HUES48 (cell line): ENCODE data around the gene C4A.
"Not testable (repeated sequence)": the region's sequence is repeated elsewhere in the genome, so short reads cannot be mapped to it uniquely, and the experiment has no call there.

Source experiments
- H3K27ac ChIP-seq: one replicate; pipeline ENCODE4 v1.7.0; 2013; ENCODE audit warnings: low read depth, low read length, inconsistent platforms
- H3K27me3 ChIP-seq: 2 replicates; pipeline ENCODE4 v1.6.1; 2013; ENCODE audit warnings: mild to moderate bottlenecking, low read length; ENCODE audit not compliant: control insufficient read depth, insufficient read depth
- H3K36me3 ChIP-seq: 2 replicates; pipeline ENCODE4 v1.6.1; 2013; ENCODE audit warnings: low read length; ENCODE audit not compliant: control insufficient read depth, insufficient read depth
- H3K4me1 ChIP-seq: 2 replicates; pipeline ENCODE4 v1.6.1; 2013; ENCODE audit warnings: mild to moderate bottlenecking, low read length; ENCODE audit not compliant: control insufficient read depth, insufficient read depth
- H3K4me3 ChIP-seq: 2 replicates; pipeline ENCODE4 v1.5.1; 2013; ENCODE audit warnings: mild to moderate bottlenecking, low read depth, low read length
- H3K9ac ChIP-seq: 2 replicates; pipeline ENCODE4 v1.6.1; 2013; ENCODE audit warnings: mild to moderate bottlenecking, low read depth, low read length, moderate library complexity
- H3K9me3 ChIP-seq: 2 replicates; pipeline ENCODE4 v1.6.1; 2013; ENCODE audit warnings: low read length; ENCODE audit not compliant: control insufficient read depth, insufficient read depth

Gene C4A

GRCh38 chr6:31994421-31994820 lies 12.6 kb downstream of the C4A start:
- H3K36me3 ChIP-seq, H3K9ac ChIP-seq, H3K9me3 ChIP-seq, H3K4me1 ChIP-seq, H3K27me3 ChIP-seq, H3K27ac ChIP-seq, H3K4me3 ChIP-seq: not testable (repeated sequence)

GRCh38 chr6:31996385-31996784 lies 14.5 kb downstream of the C4A start:
- H3K9ac ChIP-seq, H3K9me3 ChIP-seq, H3K4me1 ChIP-seq, H3K4me3 ChIP-seq, H3K27me3 ChIP-seq, H3K27ac ChIP-seq, H3K36me3 ChIP-seq: not testable (repeated sequence)

- not testable (repeated sequence) for H3K27ac ChIP-seq, H3K36me3 ChIP-seq, H3K9me3 ChIP-seq, H3K4me1 ChIP-seq, H3K4me3 ChIP-seq, H3K9ac ChIP-seq, H3K27me3 ChIP-seq
These were observed 20.9 kb downstream of the C4A start for GRCh38 chr6:32002546-32003268.

GRCh38 chr6:32003301-32003700 lies 21.4 kb downstream of the C4A start:
- not testable (repeated sequence) for H3K27me3 ChIP-seq, H3K9ac ChIP-seq, H3K36me3 ChIP-seq, H3K4me3 ChIP-seq, H3K4me1 ChIP-seq, H3K27ac ChIP-seq, H3K9me3 ChIP-seq

- H3K27ac ChIP-seq, H3K9me3 ChIP-seq, H3K4me3 ChIP-seq, H3K36me3 ChIP-seq, H3K27me3 ChIP-seq, H3K4me1 ChIP-seq, H3K9ac ChIP-seq: not testable (repeated sequence)
These were observed 22.5 kb downstream of the C4A start for GRCh38 chr6:32004393-32004792.

GRCh38 chr6:32004864-32005537 lies 23.1 kb downstream of the C4A start:
- not testable (repeated sequence) for H3K4me1 ChIP-seq, H3K27me3 ChIP-seq, H3K9me3 ChIP-seq, H3K4me3 ChIP-seq, H3K36me3 ChIP-seq, H3K27ac ChIP-seq, H3K9ac ChIP-seq

- not testable (repeated sequence) for H3K9ac ChIP-seq, H3K4me1 ChIP-seq, H3K9me3 ChIP-seq, H3K27me3 ChIP-seq, H3K36me3 ChIP-seq, H3K4me3 ChIP-seq, H3K27ac ChIP-seq
These were observed 23.7 kb downstream of the C4A start for GRCh38 chr6:32005538-32005880.

- not testable (repeated sequence) for H3K27ac ChIP-seq, H3K4me3 ChIP-seq, H3K9me3 ChIP-seq, H3K4me1 ChIP-seq, H3K36me3 ChIP-seq, H3K9ac ChIP-seq, H3K27me3 ChIP-seq
These were observed 24.2 kb downstream of the C4A start for GRCh38 chr6:32005991-32006529.

GRCh38 chr6:32007086-32007485 lies 25.2 kb downstream of the C4A start:
- H3K9me3 ChIP-seq, H3K4me1 ChIP-seq, H3K27me3 ChIP-seq, H3K27ac ChIP-seq, H3K9ac ChIP-seq, H3K36me3 ChIP-seq, H3K4me3 ChIP-seq: not testable (repeated sequence)

- not testable (repeated sequence) for H3K9ac ChIP-seq, H3K4me1 ChIP-seq, H3K9me3 ChIP-seq, H3K27me3 ChIP-seq, H3K27ac ChIP-seq, H3K36me3 ChIP-seq, H3K4me3 ChIP-seq
These were observed 26.2 kb downstream of the C4A start for GRCh38 chr6:32008037-32008436.

GRCh38 chr6:32008616-32009015 lies 26.8 kb downstream of the C4A start:
- not testable (repeated sequence) for H3K4me1 ChIP-seq, H3K36me3 ChIP-seq, H3K4me3 ChIP-seq, H3K27ac ChIP-seq, H3K9ac ChIP-seq, H3K9me3 ChIP-seq, H3K27me3 ChIP-seq
